H9 (cell line): ENCODE results near the gene TRMU. TPM values are rescaled to one million over a fixed set of nuclear protein-coding genes. Genes with fewer than 3 reads are reported as not detected.
"Not testable (repeated sequence)": the region's sequence is repeated elsewhere in the genome, so short reads cannot be mapped to it uniquely, and the experiment has no call there.

Experiments
- DNase-seq: peaks from one replicate; pipeline ENCODE4 v3.0.0-alpha.2; 2017
- H2AFZ ChIP-seq: one replicate; pipeline ENCODE4 v1.6.1; 2013; ENCODE audit warnings: mild to moderate bottlenecking, low read length, control low read depth, moderate library complexity
- H2AK5ac ChIP-seq: 2 replicates; pipeline ENCODE4 v1.6.1; 2013; ENCODE audit warnings: low read length, control low read depth, mixed read lengths; ENCODE audit not compliant: insufficient read length
- H2BK120ac ChIP-seq: one replicate; pipeline ENCODE4 v1.6.1; 2013; ENCODE audit warnings: low read depth, mild to moderate bottlenecking, low read length, control low read depth, inconsistent platforms; ENCODE audit not compliant: poor library complexity, severe bottlenecking
- H2BK12ac ChIP-seq: 2 replicates; pipeline ENCODE4 v1.6.1; 2013; ENCODE audit warnings: low read length, control low read depth, mixed read lengths, low read depth; ENCODE audit not compliant: insufficient read length
- H2BK15ac ChIP-seq: 2 replicates; pipeline ENCODE4 v1.6.1; 2013; ENCODE audit warnings: low read depth, low read length, control low read depth
- H2BK20ac ChIP-seq: one replicate; pipeline ENCODE4 v1.6.1; 2013; ENCODE audit warnings: low read depth, mild to moderate bottlenecking, low read length, control low read depth, inconsistent platforms; ENCODE audit not compliant: poor library complexity, severe bottlenecking
- H2BK5ac ChIP-seq: 2 replicates; pipeline ENCODE4 v1.6.1; 2013; ENCODE audit warnings: low read length, control low read depth, mixed read lengths; ENCODE audit not compliant: insufficient read length
- H3K14ac ChIP-seq: 2 replicates; pipeline ENCODE4 v1.6.1; 2013; ENCODE audit warnings: low read length, control low read depth; ENCODE audit not compliant: insufficient read depth
- H3K18ac ChIP-seq: 2 replicates; pipeline ENCODE4 v1.6.1; 2013; ENCODE audit warnings: low read depth, mild to moderate bottlenecking, mixed read lengths, low read length, control low read depth; ENCODE audit not compliant: insufficient read length
- H3K23ac ChIP-seq: 2 replicates; pipeline ENCODE4 v1.6.1; 2013; ENCODE audit warnings: low read length, control low read depth, mixed read lengths, low read depth; ENCODE audit not compliant: insufficient read length
- H3K23me2 ChIP-seq: 2 replicates; pipeline ENCODE4 v1.6.1; 2013; ENCODE audit warnings: low read depth, mild to moderate bottlenecking, mixed read lengths, low read length, control low read depth; ENCODE audit not compliant: insufficient read length, poor library complexity, severe bottlenecking
- H3K27ac ChIP-seq: 2 replicates; pipeline ENCODE4 v1.5.1; 2013; ENCODE audit warnings: low read length, control low read depth, mixed read lengths, low read depth; ENCODE audit not compliant: insufficient read length
- H3K27me3 ChIP-seq: 2 replicates; pipeline ENCODE4 v1.6.1; 2013; ENCODE audit warnings: low read length, control low read depth, inconsistent platforms; ENCODE audit not compliant: insufficient read depth
- H3K4ac ChIP-seq: 2 replicates; pipeline ENCODE4 v1.6.1; 2013; ENCODE audit warnings: low read depth, mild to moderate bottlenecking, control low read depth, inconsistent platforms, low read length, moderate library complexity
- H3K4me1 ChIP-seq: 2 replicates; pipeline ENCODE4 v1.6.1; 2013; ENCODE audit warnings: low read length, control low read depth, inconsistent platforms; ENCODE audit not compliant: insufficient read depth
- H3K4me2 ChIP-seq: 2 replicates; pipeline ENCODE4 v1.6.1; 2013; ENCODE audit warnings: low read length, control low read depth, mixed read lengths; ENCODE audit not compliant: insufficient read length, insufficient read depth
- H3K56ac ChIP-seq: 2 replicates; pipeline ENCODE4 v1.6.1; 2013; ENCODE audit warnings: low read depth, mild to moderate bottlenecking, mixed read lengths, low read length, control low read depth; ENCODE audit not compliant: insufficient read length
- H3K79me1 ChIP-seq: 2 replicates; pipeline ENCODE4 v1.6.1; 2013; ENCODE audit warnings: low read depth, mild to moderate bottlenecking, moderate library complexity, low read length, control low read depth, inconsistent platforms; ENCODE audit not compliant: insufficient read depth, poor library complexity, severe bottlenecking
- H3K79me2 ChIP-seq: 2 replicates; pipeline ENCODE4 v1.6.1; 2013; ENCODE audit warnings: low read length, control low read depth, inconsistent platforms; ENCODE audit not compliant: insufficient read depth
- H3K9ac ChIP-seq: 2 replicates; pipeline ENCODE4 v1.6.1; 2013; ENCODE audit warnings: low read length, control low read depth, mixed read lengths; ENCODE audit not compliant: insufficient read length; ENCODE audit errors: extremely low read depth
- H3K9me3 ChIP-seq: one replicate; pipeline ENCODE4 v1.6.1; 2013; ENCODE audit warnings: low read depth, low read length, inconsistent platforms; ENCODE audit not compliant: control insufficient read depth
- H3T11ph ChIP-seq: one replicate; pipeline ENCODE4 v1.6.1; 2013; ENCODE audit warnings: mild to moderate bottlenecking, low read length, control low read depth, inconsistent platforms
- H4K20me1 ChIP-seq: one replicate; pipeline ENCODE4 v1.6.1; 2013; ENCODE audit not compliant: control insufficient read depth, insufficient read length, insufficient read depth
- H4K5ac ChIP-seq: 2 replicates; pipeline ENCODE4 v1.6.1; 2013; ENCODE audit warnings: low read depth, mild to moderate bottlenecking, mixed read lengths, low read length, control low read depth; ENCODE audit not compliant: insufficient read length
- H4K8ac ChIP-seq: replicated peaks from 2 replicates; pipeline ENCODE4 v1.6.1; 2013; ENCODE audit warnings: low read length, control low read depth, mixed read lengths, low read depth; ENCODE audit not compliant: insufficient read length
- H4K91ac ChIP-seq: 2 replicates; pipeline ENCODE4 v1.6.1; 2013; ENCODE audit warnings: low read depth, mild to moderate bottlenecking, moderate library complexity, mixed read lengths, low read length, control low read depth; ENCODE audit not compliant: insufficient read length
- H3K27ac Mint-ChIP-seq, 3 experiments: 2 replicates in 2 of 3; 3 replicates in 1 of 3; pipeline ENCODE4 v1.8.0; 2020 to 2021; ENCODE audit warnings: mixed read lengths in 3 of 3, mild to moderate bottlenecking in 1 of 3, moderate library complexity in 1 of 3
- H3K27me3 Mint-ChIP-seq: 2 replicates; pipeline ENCODE4 v1.8.0; 2021; ENCODE audit warnings: low read depth, mild to moderate bottlenecking, moderate library complexity, mixed read lengths
- H3K36me3 Mint-ChIP-seq, 3 experiments: 2 replicates in 2 of 3; 3 replicates in 1 of 3; pipeline ENCODE4 v1.8.0; 2020 to 2021; ENCODE audit warnings: low read depth in 3 of 3, mixed read lengths in 3 of 3; ENCODE audit not compliant: insufficient read depth in 1 of 3
- H3K4me1 Mint-ChIP-seq, 2 experiments: 2 replicates each; pipeline ENCODE4 v1.8.0; 2020; ENCODE audit warnings: mixed read lengths in 2 of 2
- H3K4me3 Mint-ChIP-seq, 2 experiments: 2 replicates in 1 of 2; 3 replicates in 1 of 2; pipeline ENCODE4 v1.8.0; 2020 to 2021; ENCODE audit warnings: mild to moderate bottlenecking in 2 of 2, mixed read lengths in 2 of 2, moderate library complexity in 1 of 2
- H3K9me3 Mint-ChIP-seq, 2 experiments: 2 replicates in 1 of 2; 3 replicates in 1 of 2; pipeline ENCODE4 v1.8.0; 2020; ENCODE audit warnings: mild to moderate bottlenecking in 2 of 2, mixed read lengths in 2 of 2, moderate library complexity in 1 of 2
- CTCF ChIP-seq: fragments of 200-600 bp; sonication (generic); conservative IDR thresholded peaks from 3 replicates; pipeline ENCODE4 v1.8.0; 2021; ENCODE audit warnings: antibody characterized with exemption, mild to moderate bottlenecking
- WGBS: extraction: QIAGEN DNeasy Blood & Tissue Kit; methylation state at CpG from one replicate; pipeline ENCODE4 v1.1.7; 2013; ENCODE audit warnings: missing lambda C conversion rate, low lambda C conversion rate, mixed read lengths; ENCODE audit not compliant: insufficient read length; ENCODE audit errors: extremely low coverage; 5-methylcytosine and 5-hydroxymethylcytosine counted together
- total RNA-seq: library from RNA; stranded (reverse); gene quantifications from 2 replicates; pipeline ENCODE4 v1.2.1, GENCODE V29; 2021

The TRMU gene
- total RNA-seq, 1 experiment from 2014 or later: 86.3 TPM

- Histone ChIP-seq H3K79me1 (no peaks in the 10 kb centered on the region), H4K91ac (no peak overlapping the region), H3K27me3 (no peaks in the 10 kb centered on the region), H4K5ac (no peak overlapping the region), H3K23me2 (no peaks in the 10 kb centered on the region), H2BK5ac (no peak overlapping the region), H2AFZ (no peak overlapping the region), H3K9me3 (no peaks in the 10 kb centered on the region), H2AK5ac (no peak overlapping the region), H3K4me2 (no peak overlapping the region), H3K14ac (no peak overlapping the region), H4K20me1 (no peaks in the 10 kb centered on the region), H3K27ac (no peak overlapping the region), H3K9ac (no peak overlapping the region), H3K4ac (no peak overlapping the region), H2BK20ac (no peak overlapping the region), H2BK120ac (no peak overlapping the region), H3K18ac (no peak overlapping the region), H3K23ac (no peak overlapping the region), H3K79me2 (no peaks in the 10 kb centered on the region), H2BK15ac (no peak overlapping the region), H3K4me1 (no peaks in the 10 kb centered on the region), H3T11ph (no peak overlapping the region), H2BK12ac (no peak overlapping the region), H4K8ac (no peak overlapping the region), H3K56ac (no peak overlapping the region)
- H3K9me3 Mint-ChIP-seq: no peaks in the 10 kb centered on the region
- no peak overlapping the region for H3K27ac Mint-ChIP-seq
- H3K27me3 Mint-ChIP-seq: no peaks in the 10 kb centered on the region
- no peak for TF ChIP-seq CTCF
- H3K4me1 Mint-ChIP-seq: no peaks in the 10 kb centered on the region
- WGBS: no CpG with 5 or more reads among the region's 8 CpGs
- peaks cover 22 to 56% (median 44%) of the 10 kb centered on the region in 3 experiments for H3K36me3 Mint-ChIP-seq
- no peak for DNase-seq
- no peak overlapping the region for H3K4me3 Mint-ChIP-seq
Observed at GRCh38 chr22:46312056-46312455, 23.5 kb upstream of the TRMU start.

- H4K91ac ChIP-seq, H3T11ph ChIP-seq, H3K18ac ChIP-seq, H4K8ac ChIP-seq, H2BK15ac ChIP-seq, H3K9ac ChIP-seq, H3K27me3 Mint-ChIP-seq, H3K56ac ChIP-seq, H2AK5ac ChIP-seq, H2AFZ ChIP-seq, DNase-seq, H2BK20ac ChIP-seq, H2BK120ac ChIP-seq, H3K4me1 Mint-ChIP-seq, H3K79me2 ChIP-seq, H3K4me3 Mint-ChIP-seq, H2BK5ac ChIP-seq, H3K14ac ChIP-seq, H3K4me1 ChIP-seq, H3K79me1 ChIP-seq, H3K9me3 Mint-ChIP-seq, H3K23ac ChIP-seq, H3K9me3 ChIP-seq, H3K4ac ChIP-seq, H2BK12ac ChIP-seq, H3K27ac ChIP-seq, H3K27me3 ChIP-seq, H4K5ac ChIP-seq, H4K20me1 ChIP-seq, H3K4me2 ChIP-seq, H3K23me2 ChIP-seq: not testable (repeated sequence)
- H3K27ac Mint-ChIP-seq: peak overlapping the region in 1 of 3 experiments; percentile 40; a peak in 1 of 7 replicates
- peaks cover 25 to 63% (median 51%) of the 10 kb centered on the region in 3 experiments for H3K36me3 Mint-ChIP-seq
- no CpG with 5 or more reads among the region's 2 CpGs for WGBS
Observed at GRCh38 chr22:46312848-46313247, 22.7 kb upstream of the TRMU start.
